Fibroblast of peridontal ligament (primary cell): ENCODE results near the gene TMEM266.

Experiments used
- DNase-seq: peaks from one replicate; pipeline ENCODE4 v3.0.0-alpha.2; 2010; ENCODE audit errors: extremely low read depth

TMEM266 gene

GRCh38 chr15:76183930-76184649 is 124.3 kb downstream of the TMEM266 start:
- DNase-seq = no peak

DNA sequence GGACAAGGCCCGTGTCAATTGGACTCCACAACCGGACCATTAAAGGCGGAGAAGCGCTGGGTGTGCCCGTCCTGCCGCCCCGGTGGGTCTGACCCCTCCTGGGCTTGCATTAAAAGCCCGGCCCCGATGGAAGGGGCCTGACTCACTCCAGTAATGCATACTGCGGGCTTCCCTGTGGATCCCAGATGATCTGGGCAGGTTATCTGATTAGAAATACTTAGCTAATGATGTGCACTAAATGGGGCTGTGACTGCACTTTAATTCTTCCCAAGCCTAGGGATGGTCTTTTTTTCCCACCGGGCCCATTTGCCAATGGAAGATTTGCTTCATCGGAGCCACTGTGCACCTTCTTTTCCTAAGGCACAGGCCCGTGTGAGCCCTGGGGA is 124.9 kb downstream of the TMEM266 start:
- no peak for DNase-seq

- peak; percentile 69 for DNase-seq
Observed at GRCh38 chr15:76185716-76186115, 125.9 kb downstream of the TMEM266 start.

GRCh38 chr15:76187163-76187562 is 127.4 kb downstream of the TMEM266 start:
- DNase-seq = no peak

DNA sequence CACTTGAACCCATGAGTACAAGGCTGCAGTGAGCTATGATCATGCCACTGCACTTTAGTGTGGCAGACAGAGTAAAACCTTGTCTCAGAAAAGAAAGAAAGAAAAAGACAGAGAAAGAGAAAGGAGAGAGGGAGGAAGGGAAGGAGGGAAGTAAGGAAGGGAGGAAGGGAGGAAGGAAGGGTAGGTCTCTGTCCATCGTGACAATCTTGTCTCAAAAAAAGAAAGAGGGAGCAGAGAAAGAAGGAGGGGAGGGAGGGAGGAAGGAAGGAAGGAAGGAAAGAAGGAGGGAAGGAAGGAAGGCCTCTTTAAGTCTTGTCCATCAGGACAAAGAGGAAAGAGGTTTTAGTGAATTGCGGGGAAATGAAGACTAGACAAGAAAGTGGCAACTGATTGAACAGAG is 129.3 kb downstream of the TMEM266 start:
- DNase-seq = no peak

DNA sequence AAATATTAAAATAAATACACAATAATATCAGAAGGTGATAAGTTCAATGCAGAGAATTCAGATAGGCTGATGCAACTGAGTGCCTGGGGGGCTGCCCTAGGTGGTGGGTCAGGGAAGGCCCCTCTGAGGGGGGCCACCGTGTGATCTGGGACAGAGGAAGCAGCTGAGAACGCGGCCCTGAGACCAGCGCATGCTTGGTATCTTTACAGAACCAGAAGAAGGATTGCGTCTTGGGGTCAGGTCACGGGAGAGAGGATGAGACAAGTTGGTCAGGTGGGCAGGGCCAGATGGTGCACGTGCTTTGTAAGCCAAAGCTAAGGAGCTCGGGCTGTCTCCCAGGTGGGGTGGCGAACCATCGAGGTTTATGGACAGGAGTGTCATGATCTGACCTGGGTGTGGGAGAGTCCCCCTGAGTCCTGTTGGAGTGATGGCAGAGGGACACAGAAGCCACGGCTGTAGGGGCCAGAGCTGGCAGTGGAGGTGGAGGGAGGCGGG is 130.3 kb downstream of the TMEM266 start:
- DNase-seq = no peak

DNA sequence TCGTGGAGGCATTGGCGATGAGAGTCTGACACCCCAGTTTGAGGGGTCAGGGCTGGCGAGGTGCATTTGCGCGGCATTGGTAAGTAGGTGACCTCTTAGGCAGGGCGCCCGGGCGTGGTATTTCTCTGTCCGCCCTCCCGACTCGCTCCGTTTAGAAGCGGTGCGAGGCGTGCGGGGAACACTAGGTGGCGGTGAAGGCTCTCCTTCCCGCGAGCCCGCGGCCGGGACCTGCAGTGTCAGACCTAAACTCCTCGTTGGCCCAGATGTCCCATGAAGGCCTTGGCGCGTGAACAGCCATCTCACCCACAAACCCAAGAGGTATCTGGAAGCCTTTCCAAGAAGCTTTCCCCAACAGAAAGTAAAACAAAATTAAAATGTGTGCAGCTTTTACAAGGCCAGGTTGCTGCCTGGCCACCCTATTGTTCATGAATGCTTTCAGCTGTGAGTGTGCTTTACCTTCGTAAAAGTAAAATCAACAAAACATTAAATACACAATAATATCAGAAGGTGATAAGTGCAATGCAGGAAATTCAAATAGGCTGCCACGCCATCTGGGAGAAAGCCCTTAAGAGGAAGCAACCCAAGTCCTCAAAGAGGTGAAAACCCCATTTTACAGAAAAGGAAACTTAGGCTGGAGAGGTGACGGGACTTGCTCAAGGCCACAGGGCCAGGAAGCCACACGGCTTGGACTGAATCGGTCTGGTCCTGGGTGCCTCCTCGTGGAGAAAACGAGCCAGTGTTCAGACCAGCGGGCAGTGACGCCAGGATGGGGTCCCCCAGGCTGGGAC is 131.2 kb downstream of the TMEM266 start:
- DNase-seq = peak; percentile 66

- no peak for DNase-seq
Observed at GRCh38 chr15:76191539-76192244, 131.9 kb downstream of the TMEM266 start.

DNA sequence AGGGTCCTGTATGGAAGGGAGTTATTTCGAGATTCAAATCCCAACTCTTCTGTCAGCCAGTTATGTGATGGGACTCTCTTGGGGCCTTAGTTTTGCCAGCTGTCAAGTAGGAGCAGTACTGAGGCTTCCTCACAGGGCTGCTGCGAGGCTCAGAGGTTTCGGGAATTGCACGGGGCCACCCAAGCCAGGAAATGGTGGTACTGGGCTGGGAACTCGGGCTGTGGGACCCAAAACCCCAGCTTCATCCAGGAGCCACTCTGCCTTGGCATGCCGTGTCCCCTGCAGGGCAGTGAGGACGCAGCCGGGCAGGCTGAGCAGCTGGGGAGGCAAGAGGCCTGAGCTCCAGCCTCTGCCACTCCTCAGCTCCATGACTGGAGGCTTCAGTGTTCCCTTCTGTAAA is 132.9 kb downstream of the TMEM266 start:
- DNase-seq = no peak

DNA sequence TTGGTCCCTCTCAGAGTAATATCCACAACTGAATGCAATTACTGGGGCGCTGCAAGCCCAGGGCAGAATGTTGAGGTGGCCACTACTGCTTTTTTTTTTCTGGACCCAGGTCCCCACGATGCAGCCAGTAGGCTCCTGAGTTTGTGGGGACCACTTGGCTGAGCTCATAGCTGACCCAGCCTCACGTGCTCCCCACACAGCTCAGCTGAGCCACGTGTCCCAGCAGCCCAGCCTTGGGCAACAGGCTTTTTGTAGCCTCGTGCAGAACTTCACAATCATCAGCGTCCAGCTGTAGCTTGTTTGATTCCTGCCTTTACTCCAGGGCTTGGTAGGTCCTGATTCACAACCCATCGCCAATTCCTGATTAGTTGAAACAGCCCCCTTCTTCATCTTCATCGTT is 134.1 kb downstream of the TMEM266 start:
- DNase-seq = no peak

DNA sequence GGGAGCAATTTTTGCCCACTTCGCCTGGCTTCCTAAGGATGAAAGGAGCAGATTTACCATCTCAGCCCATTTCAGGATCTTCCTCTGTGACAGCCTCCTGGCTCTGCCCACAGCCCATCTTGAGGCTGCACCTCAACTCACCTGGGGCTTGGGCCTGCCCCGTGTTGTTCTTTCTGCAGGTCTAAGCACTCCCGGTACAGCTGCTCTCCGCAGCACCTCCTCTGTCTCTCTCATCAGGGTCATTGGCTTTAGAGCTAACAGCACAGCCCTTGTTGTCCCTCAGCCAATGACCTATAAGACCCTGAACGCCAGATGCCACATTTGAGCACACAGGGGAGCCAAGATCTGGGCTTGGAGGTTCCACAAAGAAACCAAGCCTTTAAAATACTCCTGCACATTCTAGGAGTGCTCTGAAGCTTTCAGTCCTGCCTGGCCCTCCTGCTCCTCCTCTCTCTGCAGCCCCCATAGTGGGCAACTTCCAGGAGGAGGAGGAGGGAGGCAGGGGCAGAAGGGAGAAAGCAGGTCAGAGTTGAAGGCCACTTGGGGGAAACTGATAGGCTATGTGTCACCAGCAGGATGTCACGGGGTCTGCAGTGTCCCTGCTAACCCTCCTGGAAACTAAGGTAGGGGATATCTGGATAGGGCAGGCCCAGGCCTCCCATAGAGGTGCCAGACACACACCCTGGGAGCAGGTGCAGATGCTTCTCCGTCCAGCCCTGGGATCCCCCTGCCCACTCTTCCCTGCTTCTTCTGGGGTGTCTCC is 135.9 kb downstream of the TMEM266 start:
- no peak for DNase-seq

DNA sequence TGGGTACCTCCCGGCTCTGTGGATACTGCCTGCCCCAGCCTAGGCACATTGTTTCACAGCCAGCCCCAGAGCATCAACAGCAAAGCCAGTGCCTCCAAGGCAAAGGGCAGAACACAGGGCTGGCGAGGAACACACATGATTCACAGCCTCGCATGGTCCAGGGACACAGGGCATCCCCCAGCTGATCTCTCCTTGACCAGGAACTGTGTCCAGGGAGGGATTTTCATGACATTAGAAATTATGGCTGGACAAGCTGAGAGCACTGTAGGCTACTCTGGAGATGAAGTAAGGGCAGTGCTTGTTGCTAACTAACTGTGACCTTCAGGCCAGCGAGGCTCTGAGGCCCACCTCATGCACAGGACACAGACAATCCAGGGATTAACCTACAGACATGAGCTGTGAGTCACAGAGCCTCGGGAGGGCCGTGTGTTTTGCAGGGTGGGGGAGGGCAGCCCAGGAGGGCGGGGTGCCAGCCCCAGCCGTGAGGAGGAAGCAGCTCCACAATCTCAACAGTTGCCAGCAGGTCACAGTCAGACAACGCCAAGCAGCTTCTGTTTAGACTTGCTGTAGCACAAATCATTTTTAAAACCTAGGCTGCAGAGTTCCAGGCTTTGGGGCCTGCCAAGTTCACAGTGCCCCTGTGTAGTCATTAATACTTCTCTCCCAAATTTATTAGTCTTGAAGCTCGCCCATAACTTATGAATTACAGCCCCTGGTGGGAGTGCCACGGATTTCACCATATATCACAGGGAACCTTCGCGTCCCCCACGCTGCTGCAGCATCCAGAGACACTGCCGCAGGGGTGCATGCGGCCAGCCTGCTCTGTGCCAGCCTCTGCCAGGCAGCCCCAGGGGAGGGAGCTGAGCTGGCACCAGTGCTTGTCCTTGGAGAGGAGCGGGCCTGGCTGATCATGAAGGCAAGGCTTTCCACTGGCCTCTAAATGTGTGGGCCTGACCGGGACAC is 136.8 kb downstream of the TMEM266 start:
- DNase-seq = peak; percentile 62

- DNase-seq = no peak
Observed at GRCh38 chr15:76197703-76198455, 138.1 kb downstream of the TMEM266 start.

GRCh38 chr15:76198456-76199105 is 138.8 kb downstream of the TMEM266 start:
- DNase-seq = no peak

DNA sequence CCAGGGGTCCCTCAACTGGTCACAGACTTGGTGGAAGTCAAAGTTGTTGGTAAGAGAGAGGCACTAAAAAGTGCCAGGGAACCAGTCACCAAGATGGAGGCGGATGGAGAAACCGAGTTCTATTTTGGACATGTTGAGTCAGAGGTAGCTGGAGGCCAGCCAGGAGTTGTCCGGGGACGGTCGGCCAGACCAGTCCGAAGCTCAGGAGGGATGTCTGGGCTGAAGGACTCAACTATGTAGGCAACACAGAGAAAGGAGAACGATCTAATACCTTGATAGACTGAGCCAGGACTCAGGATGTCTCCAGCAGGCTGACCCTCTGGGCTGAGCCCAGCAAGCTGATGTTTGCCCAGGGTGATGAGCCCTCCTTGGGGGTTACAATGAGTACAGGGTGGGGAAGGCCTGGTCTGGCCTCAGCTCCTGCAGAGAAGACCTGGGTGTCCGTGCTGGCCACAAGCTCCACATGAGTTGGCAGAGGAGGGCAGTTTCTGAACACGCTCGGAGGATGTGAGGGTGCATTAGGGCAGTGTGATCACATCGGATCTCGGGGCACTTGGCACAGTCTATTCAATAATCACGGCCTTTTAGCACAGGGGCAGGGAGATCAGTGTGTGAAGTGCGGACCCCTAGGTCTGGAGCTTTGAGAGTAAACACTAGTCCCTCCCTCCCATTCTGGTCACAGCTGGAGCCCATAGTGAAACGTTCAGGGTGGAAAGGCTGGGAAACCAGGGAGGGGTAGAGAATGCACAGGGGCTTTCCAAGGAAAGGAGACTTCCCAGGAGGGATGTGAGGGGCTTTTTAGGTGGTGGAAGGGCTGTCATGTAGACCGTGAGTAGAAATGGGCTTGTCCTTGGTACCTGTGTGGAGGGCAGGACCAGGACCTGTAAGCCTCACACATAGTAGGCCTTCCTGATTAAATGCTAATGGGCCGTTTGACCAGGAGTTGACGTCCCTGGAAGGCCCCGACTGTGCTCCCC is 139.6 kb downstream of the TMEM266 start:
- DNase-seq = peak; percentile 54

- no peak for DNase-seq
Observed at GRCh38 chr15:76200083-76200465, 140.3 kb downstream of the TMEM266 start.

DNA sequence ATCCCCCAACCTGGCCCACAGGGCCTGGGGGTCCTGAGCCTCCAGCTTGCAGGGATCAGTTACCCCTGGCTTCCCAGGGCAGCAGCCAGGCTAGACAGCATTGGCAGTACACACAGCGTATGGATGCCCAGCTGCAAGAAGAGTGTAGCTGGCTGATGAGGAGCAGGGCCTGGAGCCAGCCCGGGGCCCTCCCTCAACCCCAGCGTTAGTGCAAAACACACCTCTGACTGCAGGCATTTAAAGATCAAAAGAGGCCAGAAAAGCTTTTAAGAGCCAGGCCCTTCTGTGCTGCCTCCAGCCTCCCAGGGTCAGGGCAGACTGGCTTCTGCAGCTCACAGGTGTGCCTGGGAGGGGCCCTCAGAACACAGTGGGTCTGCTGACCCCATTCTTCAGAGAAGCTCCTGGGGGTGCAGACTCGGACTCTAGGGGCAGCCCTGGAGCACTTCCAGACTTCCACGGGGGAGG is 140.9 kb downstream of the TMEM266 start:
- DNase-seq = no peak
